DOHH2 (cell line): ENCODE measurements around the gene JAK1.

Experiments
- EZH2phosphoT487 ChIP-seq: fragments of 200-600 bp; sonication (generic); IDR thresholded peaks from 2 replicates; pipeline ENCODE4 v1.6.1; 2017; ENCODE audit warnings: borderline replicate concordance, mild to moderate bottlenecking, antibody characterized with exemption, low read length, moderate library complexity, mixed read lengths
- TF ChIP-seq, protein P1 (sequence below): fragments of 200-600 bp; sonication (generic); IDR thresholded peaks from one replicate; pipeline ENCODE4 v1.5.1; 2014; ENCODE audit warnings: antibody characterized with exemption, mild to moderate bottlenecking, low read depth, low read length; ENCODE audit not compliant: poor library complexity, severe bottlenecking

DNA sequence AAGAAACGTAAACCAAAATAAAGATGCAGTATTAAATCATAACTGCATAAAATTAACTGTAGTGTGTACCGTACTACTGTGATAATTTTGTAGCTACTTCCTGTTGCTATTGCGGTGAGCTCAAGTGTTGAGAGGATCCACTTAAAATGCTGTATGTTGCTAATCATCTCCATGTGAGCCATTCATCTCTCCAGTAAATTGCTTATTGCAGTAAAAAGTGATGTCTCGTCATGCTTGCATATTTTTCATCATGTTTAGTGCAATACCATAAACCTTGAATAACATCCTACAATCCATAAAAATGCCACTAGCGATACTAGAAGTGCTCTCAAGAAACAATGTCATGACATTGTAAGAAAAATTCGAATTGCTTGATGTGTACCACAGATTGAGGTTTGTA lies 155.2 kb downstream of the JAK1 start:
- TF ChIP-seq, protein P1, sequence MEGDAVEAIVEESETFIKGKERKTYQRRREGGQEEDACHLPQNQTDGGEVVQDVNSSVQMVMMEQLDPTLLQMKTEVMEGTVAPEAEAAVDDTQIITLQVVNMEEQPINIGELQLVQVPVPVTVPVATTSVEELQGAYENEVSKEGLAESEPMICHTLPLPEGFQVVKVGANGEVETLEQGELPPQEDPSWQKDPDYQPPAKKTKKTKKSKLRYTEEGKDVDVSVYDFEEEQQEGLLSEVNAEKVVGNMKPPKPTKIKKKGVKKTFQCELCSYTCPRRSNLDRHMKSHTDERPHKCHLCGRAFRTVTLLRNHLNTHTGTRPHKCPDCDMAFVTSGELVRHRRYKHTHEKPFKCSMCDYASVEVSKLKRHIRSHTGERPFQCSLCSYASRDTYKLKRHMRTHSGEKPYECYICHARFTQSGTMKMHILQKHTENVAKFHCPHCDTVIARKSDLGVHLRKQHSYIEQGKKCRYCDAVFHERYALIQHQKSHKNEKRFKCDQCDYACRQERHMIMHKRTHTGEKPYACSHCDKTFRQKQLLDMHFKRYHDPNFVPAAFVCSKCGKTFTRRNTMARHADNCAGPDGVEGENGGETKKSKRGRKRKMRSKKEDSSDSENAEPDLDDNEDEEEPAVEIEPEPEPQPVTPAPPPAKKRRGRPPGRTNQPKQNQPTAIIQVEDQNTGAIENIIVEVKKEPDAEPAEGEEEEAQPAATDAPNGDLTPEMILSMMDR, result no peak
- TF ChIP-seq EZH2phosphoT487, result no peak
